ENCODE measurements around the gene ACTN2.
A peak's percentile ranks its signal among the peaks of the same experiment; 100 is the strongest.
"Not testable (repeated sequence)": the region's sequence is repeated elsewhere in the genome, so short reads cannot be mapped to it uniquely, and the experiment has no call there.

Gene ACTN2

GRCh38 chr1:236685917-236686814, at the start of gene ACTN2:
Gene ACTN2 (plus strand): TSS chr1:236686499. CDS start chr1:236686674, 175 bp downstream.
- peak; percentile 54 for DNase-seq

- no peak for DNase-seq
Measured at GRCh38 chr1:236638945-236639344, 47.4 kb upstream of the ACTN2 start.

GRCh38 chr1:236639686-236640085, 46.6 kb upstream of the ACTN2 start:
- DNase-seq: no peak

- DNase-seq: no peak
Measured at GRCh38 chr1:236642763-236643162, 43.5 kb upstream of the ACTN2 start.

GRCh38 chr1:236645016-236645680, 41.2 kb upstream of the ACTN2 start:
- DNase-seq: no peak

- no peak for DNase-seq
Measured at GRCh38 chr1:236654511-236654910, 31.8 kb upstream of the ACTN2 start.

- no peak for DNase-seq
Measured at GRCh38 chr1:236654957-236655356, 31.3 kb upstream of the ACTN2 start.

- no peak for DNase-seq
Measured at GRCh38 chr1:236657398-236657797, 28.9 kb upstream of the ACTN2 start.

- DNase-seq: no peak
Measured at GRCh38 chr1:236659792-236660587, 26.3 kb upstream of the ACTN2 start.

- no peak for DNase-seq
Measured at GRCh38 chr1:236663934-236664333, 22.4 kb upstream of the ACTN2 start.

- DNase-seq: not testable (repeated sequence)
Measured at GRCh38 chr1:236668909-236669308, 17.4 kb upstream of the ACTN2 start.

GRCh38 chr1:236670060-236670459, 16.2 kb upstream of the ACTN2 start:
- DNase-seq: no peak

- no peak for DNase-seq
Measured at GRCh38 chr1:236673289-236673919, 12.9 kb upstream of the ACTN2 start.

GRCh38 chr1:236677641-236678235, 8.6 kb upstream of the ACTN2 start:
- no peak for DNase-seq

GRCh38 chr1:236681219-236681618, 5.1 kb upstream of the ACTN2 start:
- no peak for DNase-seq

GRCh38 chr1:236685205-236685916, 938 bp upstream of the ACTN2 start:
- DNase-seq: no peak

GRCh38 chr1:236686815-236687160, 489 bp downstream of the ACTN2 start:
- DNase-seq: peak; percentile 4

- no peak for DNase-seq
Measured at GRCh38 chr1:236687273-236687672, 974 bp downstream of the ACTN2 start.

GRCh38 chr1:236688705-236689104, 2.4 kb downstream of the ACTN2 start:
- no peak for DNase-seq

- DNase-seq: no peak
Measured at GRCh38 chr1:236689713-236690569, 3.6 kb downstream of the ACTN2 start.

- no peak for DNase-seq
Measured at GRCh38 chr1:236691348-236691747, 5.0 kb downstream of the ACTN2 start.
